MCF 10A (cell line): Measurements from ENCODE around the gene RTF2. TPM values are rescaled to one million over a fixed set of nuclear protein-coding genes. Genes with fewer than 3 reads are reported as not detected.
A peak's percentile ranks its signal among the peaks of the same experiment; 100 is the strongest.

Experiments used
- BruUV-seq: library from RNA; stranded (reverse); fragments of 400-500 nt; replicated peaks from 2 replicates; lab custom pipeline; 2021; lab: Mats Ljungman, UMichigan
- CTCF ChIA-PET: fragments of 300-600 bp; sonication (Branson Sonifier 250); formaldehyde crosslinking; extraction: SDS; loops from one replicate; lab custom pipeline; 2021; ENCODE audit warnings: antibody characterized with exemption, inconsistent platforms; lab: Yijun Ruan, JAX
- POLR2A ChIA-PET: fragments of 300-600, 350-650 bp; sonication (Branson Sonifier 250); formaldehyde crosslinking; extraction: SDS; loops from one replicate; lab custom pipeline; 2020; ENCODE audit warnings: antibody characterized with exemption, inconsistent platforms; lab: Yijun Ruan, JAX
- DNase-seq: peaks from one replicate; pipeline ENCODE4 v3.0.0-alpha.2; 2018; ENCODE audit not compliant: unreplicated experiment
- H3K27ac Mint-ChIP-seq: one replicate; pipeline ENCODE4 v1.8.0; 2022; ENCODE audit warnings: mild to moderate bottlenecking, low read depth, mixed read lengths; ENCODE audit not compliant: unreplicated experiment
- H3K27me3 Mint-ChIP-seq: one replicate; pipeline ENCODE4 v1.8.0; 2022; ENCODE audit warnings: mixed read lengths; ENCODE audit not compliant: insufficient read depth, unreplicated experiment
- H3K36me3 Mint-ChIP-seq: one replicate; pipeline ENCODE4 v1.8.0; 2022; ENCODE audit warnings: mild to moderate bottlenecking, moderate library complexity, mixed read lengths; ENCODE audit not compliant: insufficient read depth, unreplicated experiment
- H3K4me1 Mint-ChIP-seq: one replicate; pipeline ENCODE4 v1.8.0; 2022; ENCODE audit warnings: mixed read lengths; ENCODE audit not compliant: insufficient read depth, unreplicated experiment
- H3K4me3 Mint-ChIP-seq: one replicate; pipeline ENCODE4 v1.8.0; 2022; ENCODE audit warnings: mild to moderate bottlenecking, moderate library complexity, mixed read lengths; ENCODE audit not compliant: unreplicated experiment
- H3K9me3 Mint-ChIP-seq: one replicate; pipeline ENCODE4 v1.8.0; 2022; ENCODE audit warnings: mixed read lengths; ENCODE audit not compliant: unreplicated experiment
- CTCF ChIP-seq: fragments of 200-600 bp; IDR thresholded peaks from one replicate; pipeline ENCODE4 v1.8.0; 2022; ENCODE audit warnings: antibody characterized with exemption, mild to moderate bottlenecking; ENCODE audit not compliant: unreplicated experiment
- intact Hi-C: fragments of 100-400 bp; cut with micrococcal nuclease; formaldehyde crosslinking; loops from 2 replicates; pipeline ENCODE4 v1.14.1; 2022
- total RNA-seq: library from RNA; stranded (reverse); gene quantifications from 2 replicates; pipeline ENCODE4 v1.2.3, GENCODE V29; 2022

RTF2 gene
- total RNA-seq, 1 experiment from 2014 or later = 66.4 TPM

- peak; percentile 23 for DNase-seq
- no peaks in the 10 kb centered on the region for H3K9me3 Mint-ChIP-seq
- no peak overlapping the region for H3K4me3 Mint-ChIP-seq
- no peaks in the 10 kb centered on the region for H3K36me3 Mint-ChIP-seq
- no TSS peak for BruUV-seq
- no peaks in the 10 kb centered on the region for H3K27me3 Mint-ChIP-seq
- POLR2A ChIA-PET = interaction anchor here (1.2 to 1.4 kb wide), 3 partner anchors 9 to 29 kb away, joined by 3 to 6 read pairs (median 4); no protein-coding TSS in a partner anchor
- H3K4me1 Mint-ChIP-seq = no peaks in the 10 kb centered on the region
- CTCF ChIA-PET = interaction anchor here (0.6 to 2.6 kb wide), 7 partner anchors 12 to 1652 kb away, joined by 3 to 7 read pairs (median 3); no protein-coding TSS in a partner anchor
- intact Hi-C loops = no loop called here
- H3K27ac Mint-ChIP-seq = no peak overlapping the region
- TF ChIP-seq CTCF = no peak
Measured at GRCh38 chr20:56422076-56422823, 46.2 kb upstream of the RTF2 start.

- H3K4me1 Mint-ChIP-seq = peaks cover under 1% of the 10 kb centered on the region
- no peak overlapping the region for H3K4me3 Mint-ChIP-seq
- POLR2A ChIA-PET = interaction anchor here (0.9 to 1.4 kb wide), 4 partner anchors 9 to 29 kb away, joined by 3 to 6 read pairs (median 4); partner anchors contain the start of gene CASS4
- intact Hi-C loops = no loop called here
- no peaks in the 10 kb centered on the region for H3K9me3 Mint-ChIP-seq
- no peak for DNase-seq
- CTCF ChIA-PET = interaction anchor here (0.9 to 2.6 kb wide), 2 partner anchors 12 to 221 kb away, joined by 3 to 7 read pairs; no protein-coding TSS in a partner anchor
- no TSS peak for BruUV-seq
- no peaks in the 10 kb centered on the region for H3K36me3 Mint-ChIP-seq
- no peak overlapping the region for H3K27ac Mint-ChIP-seq
- no peak for TF ChIP-seq CTCF
- no peaks in the 10 kb centered on the region for H3K27me3 Mint-ChIP-seq
Measured at GRCh38 chr20:56422824-56423189, 45.6 kb upstream of the RTF2 start.

GRCh38 chr20:56423211-56423610 is 45.2 kb upstream of the RTF2 start:
- Mint-ChIP-seq H3K4me1 (peaks cover 4% of the 10 kb centered on the region), H3K4me3 (no peak overlapping the region), H3K36me3 (no peaks in the 10 kb centered on the region), H3K9me3 (no peaks in the 10 kb centered on the region), H3K27me3 (no peaks in the 10 kb centered on the region), H3K27ac (no peak overlapping the region)
- DNase-seq = no peak
- POLR2A ChIA-PET = interaction anchor here (0.9 to 1.4 kb wide), 3 partner anchors 10 to 14 kb away, joined by 3 to 6 read pairs (median 4); partner anchors contain the start of gene CASS4
- intact Hi-C loops = no loop called here
- no TSS peak for BruUV-seq
- no peak for TF ChIP-seq CTCF
- CTCF ChIA-PET = interaction anchor here (1.0 to 2.6 kb wide), 2 partner anchors 10 to 11 kb away, joined by 3 to 7 read pairs; no protein-coding TSS in a partner anchor

- intact Hi-C loops = no loop called here
- Mint-ChIP-seq H3K4me1 (peaks cover 10% of the 10 kb centered on the region), H3K36me3 (no peaks in the 10 kb centered on the region), H3K9me3 (no peaks in the 10 kb centered on the region), H3K27me3 (no peaks in the 10 kb centered on the region), H3K4me3 (no peak overlapping the region), H3K27ac (no peak overlapping the region)
- BruUV-seq = no TSS peak
- ChIA-PET CTCF (interaction anchor here (0.7 to 1.7 kb wide), 4 partner anchors 9 to 154 kb away, joined by 3 to 4 read pairs (median 3); no protein-coding TSS in a partner anchor), POLR2A (interaction anchor here (0.5 to 1.4 kb wide), 3 partner anchors 9 to 12 kb away, joined by 3 to 6 read pairs (median 4); partner anchors contain the start of gene CASS4)
- DNase-seq = no peak
- no peak for TF ChIP-seq CTCF
Measured at GRCh38 chr20:56423886-56424285, 44.5 kb upstream of the RTF2 start.
